Measurements from ENCODE around the gene RPL10A.
A peak's percentile ranks its signal among the peaks of the same experiment; 100 is the strongest.

Gene RPL10A

GRCh38 chr6:35468181-35468979 lies at the start of gene RPL10A:
Gene RPL10A (plus strand): TSS chr6:35468401. CDS start chr6:35468435, 34 bp downstream.
- Histone ChIP-seq H3K9me3 (ENCODE audit: insufficient read depth, low read length, severe bottlenecking) (no peaks in the 10 kb centered on the region), H3K79me2 (ENCODE audit: insufficient read depth, low read length) (peaks cover 30% of the 10 kb centered on the region), H3K4me1 (ENCODE audit: insufficient read depth, low read length) (peaks cover 32% of the 10 kb centered on the region), H3K36me3 (ENCODE audit: insufficient read depth, low read length) (peaks cover 56% of the 10 kb centered on the region), H3K27ac (ENCODE audit: low read length) (peak within 1 kb of the TSS; percentile 87), H3K4me2 (ENCODE audit: insufficient read depth, low read length) (peak within 1 kb of the TSS; percentile 85), H3K27me3 (ENCODE audit: insufficient read depth, low read length, poor library complexity) (no peaks in the 10 kb centered on the region), H3K4me3 (ENCODE audit: low read depth in 1 of 2, low read length in 2 of 2) (peak within 1 kb of the TSS; percentile 67 to 73; a peak in 3 of 4 replicates), H3K9ac (ENCODE audit: low read depth, low read length) (peak within 1 kb of the TSS; percentile 82), H2AFZ (ENCODE audit: low read depth, low read length) (peak within 1 kb of the TSS; percentile 99), H4K20me1 (ENCODE audit: insufficient read depth, low read length) (peaks cover 46% of the 10 kb centered on the region)
- TF ChIP-seq EZH2 (IDR thresholded peaks at IDR 0.05; ENCODE audit: borderline replicate concordance, low read depth, low read length, severe bottlenecking) (no peak), CTCF (IDR thresholded peaks at IDR 0.05; ENCODE audit: borderline replicate concordance, extremely low read depth, low read length, poor library complexity, severe bottlenecking) (peak; percentile 97)
- ATAC-seq (ENCODE audit: insufficient read depth, low read depth): peak; percentile 90
- DNase-seq: peak; percentile 97

DNA sequence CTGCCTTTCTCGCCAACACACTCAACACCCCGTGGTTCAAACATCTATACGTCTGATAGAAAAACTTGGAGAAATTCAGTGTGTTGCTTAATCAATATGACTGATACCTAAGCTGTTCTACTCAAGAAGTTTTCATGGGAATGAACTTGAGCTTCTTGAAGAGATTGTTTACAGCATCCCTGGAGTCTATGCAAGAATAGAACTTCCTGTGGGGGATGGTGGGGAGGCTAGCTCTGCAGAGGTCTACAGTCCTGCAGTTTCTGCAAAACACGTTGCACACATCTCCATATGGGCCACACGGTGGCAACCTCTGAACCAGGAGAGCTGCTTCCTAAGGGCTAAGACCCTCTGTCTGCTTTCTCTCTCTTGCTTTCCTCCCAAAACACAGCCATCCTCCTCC lies 48.8 kb upstream of the RPL10A start:
- peak; percentile 19 for TF ChIP-seq CTCF (IDR thresholded peaks at IDR 0.05; ENCODE audit: borderline replicate concordance, extremely low read depth, low read length, poor library complexity, severe bottlenecking)
- TF ChIP-seq EZH2 (IDR thresholded peaks at IDR 0.05; ENCODE audit: borderline replicate concordance, low read depth, low read length, severe bottlenecking): no peak
- H3K4me3 ChIP-seq (ENCODE audit: low read depth in 1 of 2, low read length in 2 of 2): no peak overlapping the region
- H3K9ac ChIP-seq (ENCODE audit: low read depth, low read length): no peak overlapping the region
- H3K27me3 ChIP-seq (ENCODE audit: insufficient read depth, low read length, poor library complexity): no peaks in the 10 kb centered on the region
- H3K36me3 ChIP-seq (ENCODE audit: insufficient read depth, low read length): peaks cover 29% of the 10 kb centered on the region
- DNase-seq (peak; percentile 48), ATAC-seq (ENCODE audit: insufficient read depth, low read depth) (peak; percentile 84)
- H3K9me3 ChIP-seq (ENCODE audit: insufficient read depth, low read length, severe bottlenecking): no peaks in the 10 kb centered on the region
- H3K4me1 ChIP-seq (ENCODE audit: insufficient read depth, low read length): peaks cover 9% of the 10 kb centered on the region
- no peak overlapping the region for H3K4me2 ChIP-seq (ENCODE audit: insufficient read depth, low read length)
- 0 out of 2 replicates have a peak, but pooled peaks cover 2% of the 10 kb centered on the region for H4K20me1 ChIP-seq (ENCODE audit: insufficient read depth, low read length)
- no peaks in the 10 kb centered on the region for H3K79me2 ChIP-seq (ENCODE audit: insufficient read depth, low read length)
- peak overlapping the region; percentile 30 for H3K27ac ChIP-seq (ENCODE audit: low read length)
- no peak overlapping the region for H2AFZ ChIP-seq (ENCODE audit: low read depth, low read length)

DNA sequence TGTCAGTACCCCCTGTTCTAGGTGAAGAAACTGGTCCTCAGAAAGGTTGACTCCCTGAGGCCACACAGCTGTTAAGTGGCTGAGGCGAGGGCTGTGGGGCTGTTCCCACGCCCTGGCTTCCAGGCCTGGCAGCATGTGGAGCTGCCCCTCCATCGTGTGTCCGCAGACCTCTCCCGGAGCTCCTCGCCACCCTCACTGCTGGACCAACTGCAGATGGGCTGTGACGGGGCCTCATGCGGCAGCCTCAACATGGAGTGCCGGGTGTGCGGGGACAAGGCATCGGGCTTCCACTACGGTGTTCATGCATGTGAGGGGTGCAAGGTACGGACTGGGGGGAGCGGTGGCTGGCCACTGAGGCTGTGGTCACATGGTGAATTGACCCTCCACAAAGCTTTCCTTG lies 48.2 kb upstream of the RPL10A start:
- Histone ChIP-seq H3K79me2 (ENCODE audit: insufficient read depth, low read length) (no peaks in the 10 kb centered on the region), H4K20me1 (ENCODE audit: insufficient read depth, low read length) (0 out of 2 replicates have a peak, but pooled peaks cover 2% of the 10 kb centered on the region), H3K9ac (ENCODE audit: low read depth, low read length) (no peak overlapping the region), H3K4me3 (ENCODE audit: low read depth in 1 of 2, low read length in 2 of 2) (no peak overlapping the region), H2AFZ (ENCODE audit: low read depth, low read length) (no peak overlapping the region), H3K4me2 (ENCODE audit: insufficient read depth, low read length) (no peak overlapping the region), H3K27ac (ENCODE audit: low read length) (no peak overlapping the region), H3K4me1 (ENCODE audit: insufficient read depth, low read length) (peaks cover 9% of the 10 kb centered on the region), H3K27me3 (ENCODE audit: insufficient read depth, low read length, poor library complexity) (no peaks in the 10 kb centered on the region), H3K36me3 (ENCODE audit: insufficient read depth, low read length) (peaks cover 33% of the 10 kb centered on the region), H3K9me3 (ENCODE audit: insufficient read depth, low read length, severe bottlenecking) (no peaks in the 10 kb centered on the region)
- ATAC-seq (ENCODE audit: insufficient read depth, low read depth) (no peak), DNase-seq (no peak)
- TF ChIP-seq CTCF (IDR thresholded peaks at IDR 0.05; ENCODE audit: borderline replicate concordance, extremely low read depth, low read length, poor library complexity, severe bottlenecking) (no peak), EZH2 (IDR thresholded peaks at IDR 0.05; ENCODE audit: borderline replicate concordance, low read depth, low read length, severe bottlenecking) (no peak)
